NCI-H2107 treated with DMSO at 0.1 percent for 48 hours (cell line): ENCODE measurements around the gene MS4A18.

Source experiments
- DNase-seq: peaks from one replicate; lab custom pipeline; 2025; ENCODE audit not compliant: unreplicated experiment; lab: John Stamatoyannopoulos, UW

Gene MS4A18

DNA sequence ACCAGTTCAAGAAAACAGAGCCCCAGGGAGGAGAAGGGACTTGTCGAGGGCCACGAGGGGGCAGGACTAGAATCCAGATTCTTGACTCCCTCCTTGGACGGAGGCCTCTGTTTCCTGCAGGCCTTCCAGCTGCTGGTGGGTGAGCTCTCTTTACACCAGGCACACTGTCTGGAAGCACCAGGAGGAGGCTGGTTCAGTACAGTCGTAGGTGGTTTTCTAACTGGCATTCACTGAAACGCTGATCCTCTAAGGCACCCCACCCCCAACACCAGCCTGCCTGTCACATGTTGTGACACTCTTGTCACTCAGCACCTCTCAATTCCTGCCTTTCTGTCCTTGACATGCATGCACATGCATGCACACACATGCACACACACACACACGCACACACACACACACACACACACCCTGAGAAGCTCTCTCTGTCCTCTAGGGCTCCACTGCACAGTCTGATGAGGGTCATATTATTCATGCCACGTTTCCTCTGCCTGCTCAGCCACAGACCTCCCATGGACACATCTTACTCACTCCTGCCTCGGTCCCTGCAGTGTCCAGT lies 61.4 kb downstream of the MS4A18 start:
- DNase-seq = no peak

GRCh38 chr11:60786811-60787567 lies 62.5 kb downstream of the MS4A18 start:
- no peak for DNase-seq

DNA sequence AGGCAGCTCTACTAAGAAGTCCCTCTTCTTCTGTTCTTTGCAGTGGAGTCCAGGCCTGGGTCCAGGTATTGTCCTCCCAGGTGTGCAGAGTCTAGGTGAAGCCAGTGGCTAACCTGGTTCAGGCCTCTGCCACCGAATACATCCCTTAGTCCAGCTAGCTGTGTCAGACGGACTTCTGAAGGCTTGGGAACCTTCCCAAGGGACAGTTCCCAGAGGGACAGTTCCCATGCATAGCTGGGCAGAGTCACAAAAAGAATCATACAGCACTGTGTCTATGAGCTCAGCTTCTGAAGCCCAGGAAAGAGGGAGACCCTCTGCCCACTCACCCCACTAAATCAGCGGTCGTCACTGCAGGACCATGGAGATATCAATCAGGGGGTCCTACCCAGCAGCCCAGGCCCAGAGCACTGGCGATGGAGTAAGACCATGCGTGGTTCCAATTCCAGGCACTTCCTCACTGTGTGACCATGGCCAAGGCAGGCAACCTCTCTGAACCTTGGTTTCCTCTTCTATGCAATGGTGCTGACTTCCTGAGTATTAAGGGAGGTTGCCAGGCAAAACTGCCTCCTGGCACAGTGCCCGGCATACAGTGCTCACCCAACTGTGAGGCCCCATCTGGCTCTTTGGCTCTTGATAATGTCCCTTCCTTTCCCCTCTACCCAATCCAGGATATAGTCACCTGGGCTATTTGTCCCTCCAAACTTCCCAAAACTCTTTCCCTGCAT lies 64.0 kb downstream of the MS4A18 start:
- DNase-seq = no peak

DNA sequence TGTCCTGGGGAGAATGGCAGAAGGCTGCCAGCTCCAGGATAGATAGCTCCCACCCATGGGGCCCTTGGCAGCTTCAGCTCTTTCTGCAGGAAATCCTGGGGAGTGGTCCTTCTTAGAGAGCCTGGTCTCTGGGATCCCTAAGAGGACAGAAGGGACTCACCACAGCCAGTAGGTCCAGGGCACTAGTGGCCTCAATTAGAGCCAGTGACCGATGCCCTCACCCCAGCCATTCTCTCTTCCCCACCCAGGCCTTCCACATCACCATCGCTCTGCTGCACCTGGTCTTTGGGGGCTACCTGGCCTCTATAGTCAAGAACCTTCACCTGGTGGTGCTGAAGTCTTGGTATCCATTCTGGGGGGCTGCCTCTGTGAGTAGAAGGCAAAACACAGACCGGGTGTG lies 66.2 kb downstream of the MS4A18 start:
- DNase-seq = no peak

- DNase-seq = no peak
Measured at GRCh38 chr11:60791153-60791933, 66.8 kb downstream of the MS4A18 start.

- no peak for DNase-seq
Measured at GRCh38 chr11:60792521-60792920, 68.0 kb downstream of the MS4A18 start.
